ENCODE results near the gene MAD1L1.

MAD1L1 gene

DNA sequence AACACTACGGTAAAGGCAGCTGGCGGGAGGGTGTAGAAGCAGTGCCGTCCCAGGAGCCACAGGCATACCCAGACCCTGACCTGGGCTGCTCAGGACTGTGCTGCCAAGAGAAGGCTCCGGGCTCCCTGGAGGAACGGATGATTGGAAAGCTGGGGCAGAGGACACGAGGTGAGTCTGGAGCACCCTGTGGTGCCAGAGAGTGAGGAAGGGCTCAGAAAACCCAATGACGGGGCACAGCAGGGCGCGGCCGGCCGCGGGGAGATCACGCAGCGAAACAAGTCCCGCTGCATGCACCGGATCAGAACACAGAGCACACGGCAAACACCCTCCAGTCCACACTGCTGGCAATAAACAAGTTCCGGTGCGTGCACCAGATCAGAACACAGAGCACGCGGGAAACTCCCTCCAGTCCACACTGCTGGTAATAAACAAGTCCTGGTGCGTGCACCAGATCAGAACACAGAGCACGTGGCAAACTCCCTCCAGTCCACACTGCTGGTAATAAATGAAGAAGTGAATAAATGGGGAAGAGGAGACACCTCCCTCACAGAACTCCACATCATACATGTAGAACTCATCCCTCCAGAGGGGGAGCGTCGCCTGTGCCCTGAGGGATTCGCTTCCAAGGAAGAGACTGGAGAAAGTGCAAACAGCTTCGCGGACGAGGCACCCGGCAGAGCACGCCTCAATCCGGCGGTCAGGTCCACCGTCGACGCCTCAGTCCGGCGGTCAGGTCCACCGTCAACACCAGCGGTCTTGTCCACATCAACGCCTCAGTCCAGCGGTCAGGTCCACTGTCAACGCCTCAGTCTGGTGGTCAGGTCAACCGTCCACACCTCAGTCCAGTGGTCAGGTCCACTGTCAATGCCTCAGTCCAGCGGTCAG is 265.0 kb downstream of the MAD1L1 start:
- H3K9me3 ChIP-seq, result no peaks in the 10 kb centered on the region; the same call in 1 of the 2 replicates
- H3K4me3 ChIP-seq (ENCODE audit: low read depth, low read length), result no peak overlapping the region
- TF ChIP-seq, protein P1, sequence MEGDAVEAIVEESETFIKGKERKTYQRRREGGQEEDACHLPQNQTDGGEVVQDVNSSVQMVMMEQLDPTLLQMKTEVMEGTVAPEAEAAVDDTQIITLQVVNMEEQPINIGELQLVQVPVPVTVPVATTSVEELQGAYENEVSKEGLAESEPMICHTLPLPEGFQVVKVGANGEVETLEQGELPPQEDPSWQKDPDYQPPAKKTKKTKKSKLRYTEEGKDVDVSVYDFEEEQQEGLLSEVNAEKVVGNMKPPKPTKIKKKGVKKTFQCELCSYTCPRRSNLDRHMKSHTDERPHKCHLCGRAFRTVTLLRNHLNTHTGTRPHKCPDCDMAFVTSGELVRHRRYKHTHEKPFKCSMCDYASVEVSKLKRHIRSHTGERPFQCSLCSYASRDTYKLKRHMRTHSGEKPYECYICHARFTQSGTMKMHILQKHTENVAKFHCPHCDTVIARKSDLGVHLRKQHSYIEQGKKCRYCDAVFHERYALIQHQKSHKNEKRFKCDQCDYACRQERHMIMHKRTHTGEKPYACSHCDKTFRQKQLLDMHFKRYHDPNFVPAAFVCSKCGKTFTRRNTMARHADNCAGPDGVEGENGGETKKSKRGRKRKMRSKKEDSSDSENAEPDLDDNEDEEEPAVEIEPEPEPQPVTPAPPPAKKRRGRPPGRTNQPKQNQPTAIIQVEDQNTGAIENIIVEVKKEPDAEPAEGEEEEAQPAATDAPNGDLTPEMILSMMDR (IDR thresholded peaks at IDR 0.05; ENCODE audit: low read depth, low read length), result no peak
- no peaks in the 10 kb centered on the region; the same call in 1 of the 2 replicates for H3K36me3 ChIP-seq
- no peaks in the 10 kb centered on the region for H3K27me3 ChIP-seq
- H3K4me1 ChIP-seq, result no peaks in the 10 kb centered on the region
- DNase-seq, result peak; percentile 3

DNA sequence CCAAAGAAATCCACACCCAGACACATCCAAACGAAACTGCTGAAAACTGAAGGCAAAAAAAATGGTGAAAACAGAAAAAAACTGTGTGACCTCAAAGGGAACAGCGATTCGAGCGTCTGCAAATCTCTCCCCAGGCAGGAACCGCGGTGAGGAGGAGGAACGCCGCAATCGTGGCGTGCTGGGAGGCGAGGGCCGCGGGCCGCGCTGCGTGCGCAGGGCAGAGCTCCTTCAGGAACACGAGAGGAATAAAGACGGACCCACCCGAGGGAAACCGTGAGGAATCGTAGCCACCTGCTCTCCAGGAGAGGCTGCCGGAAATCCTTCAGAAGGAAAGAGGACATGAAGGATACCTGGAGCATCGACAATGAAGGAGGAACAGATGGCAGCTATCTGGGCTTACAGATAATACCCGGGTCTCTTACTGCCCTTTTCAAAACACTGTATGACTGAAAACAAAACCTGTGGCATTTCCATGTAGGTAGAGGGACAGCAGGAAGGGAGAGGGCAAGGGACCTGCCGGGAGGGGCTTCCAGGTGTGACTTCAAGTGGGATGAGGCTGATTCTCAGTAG is 266.0 kb downstream of the MAD1L1 start:
- H3K36me3 ChIP-seq, result no peaks in the 10 kb centered on the region; the same call in 1 of the 2 replicates

DNA sequence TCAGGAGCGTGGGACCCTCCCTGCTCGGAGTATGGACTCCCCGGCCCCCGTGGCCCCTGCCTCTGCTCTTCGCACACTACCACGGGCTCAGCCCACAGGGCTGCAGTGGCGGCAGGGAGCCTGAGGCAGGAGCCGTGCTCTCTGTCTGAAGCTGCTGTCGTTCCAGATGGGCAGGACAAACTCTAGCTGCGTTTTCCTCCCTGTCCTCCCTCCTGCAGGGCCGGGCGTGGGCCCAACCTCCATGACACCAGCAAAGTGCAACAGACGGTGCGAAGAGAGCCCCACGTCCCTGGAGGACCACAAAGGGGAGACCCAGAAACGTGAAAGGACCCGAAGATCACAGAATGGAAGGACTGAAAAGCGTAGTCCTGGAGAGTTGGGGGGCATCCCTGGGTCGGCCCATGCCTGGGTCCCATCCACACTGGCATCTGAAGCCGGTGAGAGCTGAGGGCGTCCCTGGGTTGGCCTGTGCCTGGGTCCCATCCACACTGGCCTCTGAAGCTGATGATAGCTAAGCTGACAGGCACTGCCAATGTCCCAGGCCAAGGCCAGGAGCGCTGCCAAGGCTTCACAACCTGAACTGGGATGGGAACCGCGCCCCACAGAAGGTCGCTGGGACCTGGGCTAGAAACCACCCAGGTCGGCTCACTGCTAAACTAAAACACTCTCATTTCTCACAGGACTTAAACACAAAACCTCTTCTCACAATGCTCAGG is 267.0 kb downstream of the MAD1L1 start:
- no peaks in the 10 kb centered on the region; the same call in 1 of the 2 replicates for H3K9me3 ChIP-seq
- H3K4me1 ChIP-seq, result no peaks in the 10 kb centered on the region
- no peaks in the 10 kb centered on the region; the same call in 1 of the 2 replicates for H3K36me3 ChIP-seq
- H3K27me3 ChIP-seq, result no peaks in the 10 kb centered on the region
- H3K4me3 ChIP-seq (ENCODE audit: low read depth, low read length), result no peak overlapping the region
- peak; percentile 4 for DNase-seq
- TF ChIP-seq, protein P1 (IDR thresholded peaks at IDR 0.05; ENCODE audit: low read depth, low read length), result no peak

More for the DNA sequence above, 266.0 kb downstream of the MAD1L1 start:
- TF ChIP-seq, protein P1 (IDR thresholded peaks at IDR 0.05; ENCODE audit: low read depth, low read length), result no peak
- no peak overlapping the region for H3K4me3 ChIP-seq (ENCODE audit: low read depth, low read length)
- H3K27me3 ChIP-seq, result no peaks in the 10 kb centered on the region
- H3K4me1 ChIP-seq, result no peaks in the 10 kb centered on the region
- DNase-seq, result peak; percentile 1
- H3K9me3 ChIP-seq, result no peaks in the 10 kb centered on the region; the same call in 1 of the 2 replicates

DNA sequence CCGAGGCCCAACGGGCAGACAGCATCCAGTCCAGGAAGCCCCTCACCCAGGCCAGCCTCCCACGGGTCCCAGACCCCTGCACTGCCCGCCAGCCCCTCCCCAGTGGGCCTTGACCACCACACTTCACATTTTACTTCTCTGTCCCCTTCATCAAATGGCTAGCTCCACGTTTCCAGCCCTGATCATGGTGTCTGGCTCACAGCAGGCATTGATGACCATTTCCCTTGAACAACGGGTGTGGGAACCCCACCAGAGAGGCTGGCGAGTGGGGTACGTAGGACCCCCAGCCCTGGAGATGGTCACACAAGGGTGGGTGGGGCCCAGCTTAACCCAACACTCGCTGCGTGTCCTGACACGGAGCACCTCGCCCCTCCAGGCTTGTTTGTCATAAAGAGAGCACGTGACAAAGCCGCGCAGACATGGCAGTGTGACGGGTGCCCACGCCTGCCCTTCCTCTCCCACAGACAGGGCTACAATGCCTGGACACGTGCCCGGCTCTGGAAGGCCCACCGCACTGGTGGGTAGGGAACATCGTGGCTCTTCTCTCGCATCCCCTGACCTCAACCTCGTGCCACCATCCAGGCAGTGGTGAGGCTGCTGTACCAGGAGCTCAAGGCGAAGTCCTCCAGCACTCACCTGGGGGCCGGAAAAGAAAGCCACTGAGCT is 267.7 kb downstream of the MAD1L1 start:
- Histone ChIP-seq H3K27me3 (no peaks in the 10 kb centered on the region), H3K4me1 (no peaks in the 10 kb centered on the region), H3K4me3 (ENCODE audit: low read depth, low read length) (no peak overlapping the region), H3K36me3 (no peaks in the 10 kb centered on the region), H3K9me3 (no peaks in the 10 kb centered on the region; the same call in 1 of the 2 replicates)
- DNase-seq, result peak; percentile 3
- TF ChIP-seq, protein P1 (IDR thresholded peaks at IDR 0.05; ENCODE audit: low read depth, low read length), result no peak

DNA sequence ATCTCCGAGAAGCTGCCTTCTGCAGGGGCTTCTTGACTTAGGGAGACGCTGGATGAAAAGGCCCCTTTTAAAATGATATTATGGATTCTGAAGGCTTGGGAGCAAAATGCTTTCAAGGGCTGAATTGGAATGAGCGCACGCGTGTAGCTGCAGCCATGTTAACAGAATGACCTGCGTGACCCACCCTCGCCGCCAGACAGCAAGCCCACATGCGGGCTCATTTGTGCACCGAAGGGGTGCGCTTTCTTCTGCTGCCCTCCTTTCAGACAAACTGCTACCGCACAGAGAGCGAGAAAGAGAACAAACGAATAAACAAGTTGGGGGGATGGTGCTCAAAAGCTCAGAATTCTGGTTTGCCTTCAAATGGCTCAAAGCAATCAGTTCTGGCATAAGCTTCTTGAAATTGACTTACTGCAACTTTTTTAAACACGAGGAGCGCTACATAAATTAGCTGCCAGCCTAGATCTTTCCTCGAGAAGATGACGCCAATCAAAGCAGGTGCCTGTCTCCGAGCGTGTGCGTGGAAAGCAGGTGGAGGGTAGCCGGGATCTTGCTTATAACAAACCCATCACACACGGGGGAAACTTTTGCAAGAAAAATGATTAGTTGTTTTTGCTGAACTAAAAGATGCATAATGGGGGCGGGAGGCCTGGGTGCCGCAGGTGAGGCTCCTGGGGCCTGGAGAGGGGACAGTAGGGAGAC is 268.4 kb downstream of the MAD1L1 start:
- no peak overlapping the region for H3K4me3 ChIP-seq (ENCODE audit: low read depth, low read length)

More for the DNA sequence above, 268.4 kb downstream of the MAD1L1 start:
- no peaks in the 10 kb centered on the region for H3K36me3 ChIP-seq
- H3K27me3 ChIP-seq, result no peaks in the 10 kb centered on the region
- TF ChIP-seq, protein P1 (IDR thresholded peaks at IDR 0.05; ENCODE audit: low read depth, low read length), result no peak
- no peaks in the 10 kb centered on the region; the same call in 1 of the 2 replicates for H3K9me3 ChIP-seq
- no peak for DNase-seq
- no peaks in the 10 kb centered on the region for H3K4me1 ChIP-seq

Measured in BE2C (cell line).